ENCODE measurements around the gene TWIST2. TPM values are rescaled to one million over a fixed set of nuclear protein-coding genes. Genes with fewer than 3 reads are reported as not detected.

TWIST2 gene
- total RNA-seq, 1 experiment from 2014 or later = 5.0 TPM

GRCh38 chr2:238927746-238928519, 80.0 kb downstream of the TWIST2 start:
- H3K4me2 ChIP-seq = no peak overlapping the region
- no peak overlapping the region for H3K4me3 ChIP-seq
- H3K36me3 ChIP-seq (ENCODE audit: low read depth) = no peaks in the 10 kb centered on the region
- ChIA-PET POLR2A (ENCODE audit: unreplicated experiment) (no interaction called here), CTCF (no interaction called here)
- H3F3A ChIP-seq (ENCODE audit: insufficient read depth, low read depth) = no peaks in the 10 kb centered on the region
- H3K9me2 ChIP-seq (ENCODE audit: insufficient read depth) = 0 out of 2 replicates have a peak, but pooled peaks cover 6% of the 10 kb centered on the region
- H4K20me1 ChIP-seq (ENCODE audit: insufficient read depth) = no peaks in the 10 kb centered on the region
- no peaks in the 10 kb centered on the region for H3K4me1 ChIP-seq (replicated peaks; ENCODE audit: insufficient read depth)
- no peak overlapping the region for H2AFZ ChIP-seq
- no peaks in the 10 kb centered on the region for H3K9me3 ChIP-seq (ENCODE audit: insufficient read depth, low read depth)
- TF ChIP-seq EZH2 (IDR thresholded peaks at IDR 0.05; ENCODE audit: low read depth) (no peak), CTCF (conservative IDR thresholded peaks at IDR 0.05) (no peak)
- no peak for DNase-seq
- no peak overlapping the region for H3K27ac ChIP-seq
- no TSS peak for BruUV-seq (replicated peaks)
- no peaks in the 10 kb centered on the region for H3K79me2 ChIP-seq (ENCODE audit: low read depth)
- H3K27me3 ChIP-seq (ENCODE audit: insufficient read depth, low read depth) = peaks cover 90% of the 10 kb centered on the region
- intact Hi-C loops (cut with micrococcal nuclease; ENCODE audit: unreplicated experiment) = no loop called here

GRCh38 chr2:238928520-238929241, 80.8 kb downstream of the TWIST2 start:
- Histone ChIP-seq H4K20me1 (ENCODE audit: insufficient read depth) (no peaks in the 10 kb centered on the region), H3K27ac (no peak overlapping the region), H3K79me2 (ENCODE audit: low read depth) (no peaks in the 10 kb centered on the region), H3K27me3 (ENCODE audit: insufficient read depth, low read depth) (peaks cover 88% of the 10 kb centered on the region), H3F3A (ENCODE audit: insufficient read depth, low read depth) (no peaks in the 10 kb centered on the region), H3K4me1 (replicated peaks; ENCODE audit: insufficient read depth) (no peaks in the 10 kb centered on the region), H3K4me3 (no peak overlapping the region), H3K36me3 (ENCODE audit: low read depth) (no peaks in the 10 kb centered on the region), H3K4me2 (no peak overlapping the region), H3K9me3 (ENCODE audit: insufficient read depth, low read depth) (no peaks in the 10 kb centered on the region), H3K9me2 (ENCODE audit: insufficient read depth) (0 out of 2 replicates have a peak, but pooled peaks cover 6% of the 10 kb centered on the region), H2AFZ (no peak overlapping the region)
- no TSS peak for BruUV-seq (replicated peaks)
- POLR2A ChIA-PET (ENCODE audit: unreplicated experiment) = no interaction called here
- CTCF ChIA-PET = no interaction called here
- TF ChIP-seq CTCF (conservative IDR thresholded peaks at IDR 0.05) (no peak), EZH2 (IDR thresholded peaks at IDR 0.05; ENCODE audit: low read depth) (no peak)
- intact Hi-C loops (cut with micrococcal nuclease; ENCODE audit: unreplicated experiment) = no loop called here
- DNase-seq = no peak

GRCh38 chr2:238929242-238930081, 81.6 kb downstream of the TWIST2 start:
- no peaks in the 10 kb centered on the region for H3K9me3 ChIP-seq (ENCODE audit: insufficient read depth, low read depth)
- DNase-seq = no peak
- H3K4me1 ChIP-seq (replicated peaks; ENCODE audit: insufficient read depth) = no peaks in the 10 kb centered on the region
- H4K20me1 ChIP-seq (ENCODE audit: insufficient read depth) = no peaks in the 10 kb centered on the region
- POLR2A ChIA-PET (ENCODE audit: unreplicated experiment) = no interaction called here
- CTCF ChIA-PET = no interaction called here
- no peak overlapping the region for H3K4me2 ChIP-seq
- H3F3A ChIP-seq (ENCODE audit: insufficient read depth, low read depth) = no peaks in the 10 kb centered on the region
- no peak overlapping the region for H2AFZ ChIP-seq
- no peak for TF ChIP-seq EZH2 (IDR thresholded peaks at IDR 0.05; ENCODE audit: low read depth)
- TF ChIP-seq CTCF (conservative IDR thresholded peaks at IDR 0.05) = no peak
- H3K9me2 ChIP-seq (ENCODE audit: insufficient read depth) = 0 out of 2 replicates have a peak, but pooled peaks cover 6% of the 10 kb centered on the region
- H3K27me3 ChIP-seq (ENCODE audit: insufficient read depth, low read depth) = peaks cover 88% of the 10 kb centered on the region
- no peak overlapping the region for H3K27ac ChIP-seq
- no peaks in the 10 kb centered on the region for H3K79me2 ChIP-seq (ENCODE audit: low read depth)
- no peak overlapping the region for H3K4me3 ChIP-seq
- intact Hi-C loops (cut with micrococcal nuclease; ENCODE audit: unreplicated experiment) = no loop called here
- H3K36me3 ChIP-seq (ENCODE audit: low read depth) = no peaks in the 10 kb centered on the region
- no TSS peak for BruUV-seq (replicated peaks)
